GM21737 (cell line): ENCODE measurements around the gene IRAK2.

Experiments
- ATAC-seq: cut with Tn5 transposase; IDR thresholded peaks from one replicate; pipeline ENCODE4 v1.9.1; 2021; ENCODE audit warnings: mild to moderate bottlenecking, moderate library complexity; ENCODE audit not compliant: unreplicated experiment

Gene IRAK2

DNA sequence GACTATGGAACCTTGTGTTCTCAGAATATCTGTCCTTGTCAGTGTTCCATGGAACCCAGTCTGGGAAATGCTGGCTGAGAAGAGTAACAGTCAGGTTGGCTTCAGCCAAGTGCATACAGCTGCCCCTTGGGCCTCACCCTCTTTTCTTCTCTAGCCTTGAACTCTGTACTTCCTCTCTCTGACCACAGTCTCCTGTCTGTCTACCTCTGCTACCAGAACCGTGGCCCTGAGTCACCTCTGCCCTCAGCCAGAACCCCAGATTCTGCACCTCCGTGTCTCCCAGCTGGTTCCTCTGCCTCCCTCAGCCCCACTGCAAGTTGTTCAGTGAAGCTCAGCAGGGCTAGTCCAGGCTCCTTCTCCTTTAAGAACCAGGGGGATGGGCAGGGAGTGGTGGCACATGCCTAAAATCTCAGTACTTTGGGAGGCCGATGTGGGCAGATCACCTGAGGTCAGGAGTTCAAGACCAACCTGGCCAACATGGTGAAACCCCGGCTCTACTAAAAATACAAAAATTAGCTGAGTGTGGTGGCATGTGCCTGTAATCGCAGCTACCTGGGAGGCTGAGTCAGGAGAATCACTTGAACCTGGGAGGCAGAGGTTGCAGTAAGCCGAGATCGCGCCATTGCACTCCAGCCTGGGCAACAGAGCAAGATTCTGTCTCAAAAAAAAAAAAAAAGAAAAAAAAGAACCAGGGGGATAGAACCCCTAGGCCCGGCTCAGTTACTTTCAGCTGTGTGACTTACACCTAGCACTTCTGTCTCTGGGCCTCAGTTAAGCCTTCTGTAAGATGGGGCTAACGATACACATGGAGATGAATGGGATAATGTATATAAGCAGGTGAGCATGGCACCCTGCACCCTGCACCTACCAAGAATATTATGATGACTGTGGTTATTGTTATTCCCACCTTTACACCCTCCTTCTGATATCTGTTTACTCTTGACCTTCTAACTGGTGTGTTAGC is 59.2 kb downstream of the IRAK2 start:
- ATAC-seq: peak; percentile 50

DNA sequence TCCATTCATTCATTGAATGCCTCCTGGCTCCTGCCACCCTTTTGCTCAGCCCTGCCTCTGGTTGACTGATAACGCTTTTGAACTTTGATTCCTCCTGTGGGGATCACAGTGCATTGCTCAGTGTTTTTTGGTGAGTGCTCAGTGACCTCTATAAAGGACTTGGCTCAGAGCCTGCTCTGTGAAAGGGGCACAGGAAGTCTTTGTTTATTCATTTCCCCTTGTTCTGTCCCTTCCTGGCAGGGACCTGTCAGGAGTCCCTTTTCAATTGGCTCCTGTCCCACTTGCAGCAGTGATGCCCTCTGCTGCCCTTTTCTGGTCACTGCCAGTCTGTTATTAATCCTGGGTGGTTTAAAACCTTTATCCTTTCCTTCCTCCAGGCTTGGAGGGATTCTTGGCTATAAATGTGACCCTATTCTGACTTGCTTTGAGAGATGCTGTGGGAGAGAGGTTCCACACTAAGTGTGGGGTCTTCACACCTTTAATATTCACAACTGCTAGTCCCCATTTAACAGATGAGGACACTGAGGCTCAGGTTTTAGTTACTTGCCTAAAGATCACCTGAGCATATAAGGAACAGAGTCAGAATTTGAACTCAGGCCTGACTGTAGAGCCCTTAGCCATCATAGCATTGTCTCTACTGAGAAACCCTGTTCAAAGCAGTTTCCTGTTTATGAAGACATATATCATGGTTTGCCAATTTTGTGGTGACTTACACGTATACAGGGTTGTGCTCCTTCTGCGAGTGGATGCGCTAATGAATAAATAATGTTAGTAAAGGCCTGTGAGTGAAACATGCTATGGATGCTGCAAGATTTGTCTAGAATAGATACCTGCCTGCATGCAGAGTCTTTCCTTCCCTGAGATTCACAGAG is 60.3 kb downstream of the IRAK2 start:
- peak; percentile 40 for ATAC-seq

DNA sequence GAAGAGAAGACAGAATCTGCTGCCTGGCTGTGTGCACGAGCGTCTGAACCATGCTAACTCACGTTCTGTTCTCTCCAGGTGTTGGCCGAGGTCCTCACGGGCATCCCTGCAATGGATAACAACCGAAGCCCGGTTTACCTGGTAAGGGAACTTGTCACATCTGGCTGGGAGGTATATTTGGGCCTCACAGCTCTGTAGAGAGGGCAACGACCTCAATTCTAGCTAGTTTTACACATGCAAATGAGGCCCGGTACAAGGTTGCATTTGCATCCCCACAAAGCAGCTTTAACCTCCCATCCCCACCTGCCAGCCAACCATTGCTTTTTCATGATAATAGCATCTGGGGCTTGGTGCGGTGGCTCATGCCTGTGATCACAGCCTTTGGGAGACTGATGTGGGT is 61.6 kb downstream of the IRAK2 start:
- no peak for ATAC-seq

DNA sequence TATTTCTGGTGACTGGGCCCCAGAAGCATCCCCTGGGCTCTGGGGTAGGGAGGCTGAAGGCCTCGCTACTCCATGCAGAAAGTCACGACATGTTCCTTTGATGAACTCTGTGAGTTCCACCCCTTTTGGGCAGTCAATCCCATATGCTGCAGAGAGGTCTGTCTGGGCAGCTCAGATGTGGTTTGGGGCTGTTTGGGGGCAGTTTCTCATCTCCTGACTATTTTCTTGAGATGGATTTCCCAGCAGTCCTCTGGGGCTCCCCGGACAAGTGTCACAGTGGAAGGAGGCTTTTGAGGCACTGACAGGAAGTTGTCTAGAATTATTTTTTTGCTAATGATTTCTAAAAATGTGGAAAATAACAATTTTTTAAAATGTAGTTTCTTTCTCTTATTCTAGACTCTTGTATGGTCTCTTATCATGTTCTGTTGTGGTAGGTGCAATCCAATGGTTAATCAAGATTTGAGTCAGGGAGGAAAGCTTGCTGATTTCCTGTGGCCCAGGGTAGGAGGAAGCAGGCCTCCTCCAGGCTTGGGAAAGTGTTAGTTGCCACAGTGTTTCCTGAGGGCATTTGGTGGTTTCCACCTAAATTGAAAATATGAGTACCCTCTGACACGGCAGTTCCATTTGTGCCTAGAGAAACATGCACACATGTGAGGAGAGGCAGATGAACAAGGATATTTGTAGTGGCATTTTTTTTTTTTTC is 63.7 kb downstream of the IRAK2 start:
- no peak for ATAC-seq

DNA sequence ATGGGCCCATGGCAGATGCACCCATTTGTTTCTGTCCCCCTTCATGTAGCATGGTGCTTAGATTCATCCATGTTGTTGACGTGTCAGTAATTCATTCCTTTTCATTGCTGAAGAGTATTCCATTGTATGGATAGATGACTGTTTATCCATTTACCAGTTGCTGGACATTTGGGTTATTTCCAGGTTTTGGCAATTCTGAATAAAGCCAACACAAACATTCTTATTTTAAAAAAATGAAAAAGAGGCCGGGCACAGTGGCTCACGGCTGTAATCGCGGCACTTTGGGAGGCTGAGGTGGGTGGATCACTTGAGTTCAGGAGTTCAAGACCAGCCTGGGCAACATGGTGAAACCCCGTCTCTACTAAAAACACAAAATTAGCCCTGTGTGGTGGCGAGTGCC is 64.9 kb downstream of the IRAK2 start:
- no peak for ATAC-seq

DNA sequence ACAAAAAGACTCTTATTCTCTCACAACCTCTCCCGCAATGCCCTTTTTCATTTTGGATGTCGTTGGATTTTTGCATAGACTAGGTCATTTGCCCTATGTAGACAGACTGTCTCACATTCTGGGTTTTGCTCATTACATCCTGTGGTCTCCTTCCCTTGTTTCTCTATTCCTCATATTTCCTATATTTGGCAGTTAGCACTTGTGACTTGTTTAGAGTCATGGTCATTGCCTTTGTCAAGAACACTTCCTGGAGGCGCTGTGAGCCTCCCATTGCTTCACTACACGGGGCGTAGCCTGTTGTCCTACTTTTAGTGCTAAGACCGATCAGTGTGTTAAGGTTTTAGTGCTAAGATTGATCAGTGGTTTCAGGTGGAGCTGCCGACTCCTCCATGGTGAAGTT is 67.4 kb downstream of the IRAK2 start:
- no peak for ATAC-seq

DNA sequence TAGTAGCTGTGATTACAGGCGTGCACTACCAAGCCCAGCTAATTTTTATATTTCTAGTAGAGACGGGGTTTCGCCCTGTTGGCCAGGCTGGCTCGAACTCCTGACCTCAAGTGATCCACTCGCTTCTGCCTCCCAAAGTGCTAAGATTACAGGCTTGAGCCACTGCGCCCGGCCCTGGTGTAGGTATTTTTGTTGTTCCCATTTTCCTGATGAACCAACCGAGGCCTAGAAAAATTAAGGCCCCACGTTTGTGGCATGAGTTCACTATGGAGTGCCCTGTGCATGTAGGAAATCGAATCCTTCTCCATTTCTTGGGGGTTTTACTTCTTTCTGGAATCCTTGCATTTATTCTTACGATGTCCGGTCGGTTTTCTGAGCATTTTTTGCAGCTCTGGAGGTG is 69.3 kb downstream of the IRAK2 start:
- ATAC-seq: no peak

DNA sequence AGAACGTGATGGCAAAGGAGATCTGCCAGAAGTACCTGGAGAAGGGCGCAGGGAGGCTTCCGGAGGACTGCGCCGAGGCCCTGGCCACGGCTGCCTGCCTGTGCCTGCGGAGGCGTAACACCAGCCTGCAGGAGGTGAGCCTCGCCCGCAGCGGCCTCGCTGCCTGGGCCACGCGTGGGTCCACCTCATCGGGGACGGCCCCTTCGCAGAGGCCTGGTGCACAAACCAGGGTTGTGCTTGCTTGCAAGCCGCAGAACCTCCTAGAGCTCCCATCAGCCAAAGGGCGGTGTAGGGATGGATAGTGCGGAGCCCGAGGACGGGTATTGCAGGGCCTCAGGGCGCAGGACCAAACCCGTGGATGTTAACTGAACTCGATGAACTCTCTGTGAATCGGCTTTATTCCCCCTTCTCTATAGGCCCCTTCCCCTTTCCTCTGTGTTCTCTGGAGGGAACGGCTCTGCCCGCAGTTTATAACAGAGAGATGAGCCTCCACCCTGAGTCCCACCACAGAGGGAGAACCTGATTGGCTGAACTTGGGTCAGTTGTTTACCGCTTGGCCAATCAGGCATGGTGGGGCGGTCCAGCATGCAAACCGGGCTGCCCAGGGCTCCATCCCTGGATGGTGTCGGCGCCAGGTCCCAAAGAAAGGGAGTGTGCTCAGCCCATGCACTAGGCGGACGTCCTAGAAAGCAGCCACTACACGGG is 70.0 kb downstream of the IRAK2 start:
- ATAC-seq: no peak

DNA sequence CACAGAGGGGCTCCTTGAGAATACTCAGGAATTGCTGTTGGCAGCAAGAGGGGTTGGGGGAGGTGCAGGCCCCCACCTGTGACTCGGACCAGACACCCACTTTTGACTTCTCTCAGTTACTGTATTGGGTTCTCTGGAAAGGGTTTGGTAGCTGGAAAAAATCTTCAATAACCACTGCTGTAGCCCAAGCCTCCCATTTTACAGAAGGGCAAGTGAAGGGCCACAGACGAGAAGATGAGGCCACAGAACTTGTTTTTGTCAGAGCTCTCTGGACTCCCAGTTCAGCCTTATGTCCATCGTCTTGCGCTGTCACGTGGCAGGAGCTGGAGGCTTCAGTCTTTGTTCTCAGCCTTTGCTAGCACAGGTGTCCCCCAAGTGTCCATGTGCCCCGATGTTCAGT is 70.8 kb downstream of the IRAK2 start:
- no peak for ATAC-seq

DNA sequence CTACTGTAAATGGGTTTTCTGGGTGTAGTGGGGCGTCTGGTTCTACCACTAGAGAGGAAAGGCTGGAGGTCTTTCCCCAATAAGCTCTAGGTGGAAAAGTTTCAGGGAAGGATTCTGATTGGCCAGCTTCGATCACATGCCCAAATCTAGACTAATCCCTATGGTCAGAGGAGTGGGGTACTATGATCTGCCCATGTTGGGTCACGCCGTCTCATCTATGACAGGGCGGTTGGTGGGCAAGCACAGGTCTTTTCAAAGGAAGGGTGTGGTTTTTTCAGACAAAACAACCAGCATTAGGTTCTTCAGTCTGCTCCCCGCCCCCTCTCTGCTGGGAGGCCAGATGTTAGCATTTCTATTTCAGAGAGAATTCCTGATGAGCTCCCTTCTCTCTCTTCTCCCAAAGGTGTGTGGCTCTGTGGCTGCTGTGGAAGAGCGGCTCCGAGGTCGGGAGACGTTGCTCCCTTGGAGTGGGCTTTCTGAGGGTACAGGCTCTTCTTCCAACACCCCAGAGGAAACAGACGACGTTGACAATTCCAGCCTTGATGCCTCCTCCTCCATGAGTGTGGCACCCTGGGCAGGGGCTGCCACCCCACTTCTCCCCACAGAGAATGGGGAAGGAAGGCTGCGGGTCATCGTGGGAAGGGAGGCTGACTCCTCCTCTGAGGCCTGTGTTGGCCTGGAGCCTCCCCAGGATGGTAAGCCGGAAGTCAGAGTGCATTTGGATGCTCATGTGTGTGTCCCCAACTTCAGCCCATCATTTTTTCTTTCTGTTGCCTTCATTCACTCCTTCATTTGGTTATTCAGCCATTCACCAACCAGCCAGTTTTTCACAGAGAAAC is 73.8 kb downstream of the IRAK2 start:
- ATAC-seq: no peak

DNA sequence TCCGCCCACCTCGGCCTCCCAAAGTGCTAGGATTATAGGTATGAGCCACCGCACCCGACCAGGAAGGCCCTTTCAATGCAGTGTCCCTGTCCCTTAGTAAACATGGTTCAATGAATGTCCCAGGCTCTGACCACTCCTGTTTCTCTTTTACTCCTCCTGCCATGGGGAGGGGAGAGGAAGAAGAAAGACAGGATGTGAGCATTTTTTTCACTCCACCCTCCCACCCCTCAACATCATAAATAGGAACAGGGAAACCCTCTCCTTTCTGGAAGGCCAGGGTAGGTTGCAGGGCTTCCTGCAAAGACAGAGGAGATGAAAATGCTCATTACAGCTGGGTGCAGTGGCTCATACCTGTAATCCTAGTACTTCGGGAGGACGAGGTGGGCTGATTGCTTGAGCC is 76.1 kb downstream of the IRAK2 start:
- ATAC-seq: no peak

DNA sequence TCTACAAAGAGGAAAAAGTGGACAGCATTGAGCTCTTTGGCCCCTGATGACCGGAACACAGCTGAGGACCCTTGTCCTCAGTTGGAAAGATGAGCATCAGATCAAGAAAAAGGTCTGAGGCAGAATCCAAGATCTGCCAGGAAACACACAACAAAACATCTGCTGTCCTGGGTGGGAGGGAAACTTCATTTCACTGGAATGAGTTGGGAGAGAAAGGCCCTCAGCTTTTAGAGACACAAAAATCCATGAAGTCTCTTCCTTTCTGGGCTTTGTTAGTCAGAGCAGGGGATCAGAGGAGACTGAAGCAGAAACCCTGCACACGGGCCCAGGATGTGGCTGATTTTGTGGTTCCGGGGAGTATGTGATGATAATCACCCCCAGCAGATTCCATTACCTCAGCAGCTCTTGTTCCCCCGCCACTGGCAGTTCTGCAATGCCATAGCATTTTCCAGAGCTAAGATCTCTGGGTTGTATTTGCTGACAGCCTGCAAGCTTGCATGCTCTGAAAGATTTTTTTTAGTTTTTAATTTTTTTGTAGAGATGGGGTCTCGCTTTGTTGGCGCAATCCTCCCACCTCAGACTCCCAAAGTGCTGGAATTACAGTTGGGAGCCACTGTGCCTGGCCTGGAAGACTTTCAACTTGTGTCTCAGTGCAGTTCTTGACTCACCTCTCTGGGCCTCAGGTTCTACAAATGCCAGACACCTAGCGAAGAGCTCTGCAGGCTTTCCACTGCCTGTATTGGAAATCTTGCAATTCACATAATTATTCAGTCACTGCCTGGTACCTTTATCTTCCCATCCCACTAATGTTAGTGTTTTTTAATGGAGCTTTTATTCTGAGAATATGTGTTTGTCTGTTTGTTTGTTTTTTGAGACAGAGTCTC is 77.7 kb downstream of the IRAK2 start:
- no peak for ATAC-seq

DNA sequence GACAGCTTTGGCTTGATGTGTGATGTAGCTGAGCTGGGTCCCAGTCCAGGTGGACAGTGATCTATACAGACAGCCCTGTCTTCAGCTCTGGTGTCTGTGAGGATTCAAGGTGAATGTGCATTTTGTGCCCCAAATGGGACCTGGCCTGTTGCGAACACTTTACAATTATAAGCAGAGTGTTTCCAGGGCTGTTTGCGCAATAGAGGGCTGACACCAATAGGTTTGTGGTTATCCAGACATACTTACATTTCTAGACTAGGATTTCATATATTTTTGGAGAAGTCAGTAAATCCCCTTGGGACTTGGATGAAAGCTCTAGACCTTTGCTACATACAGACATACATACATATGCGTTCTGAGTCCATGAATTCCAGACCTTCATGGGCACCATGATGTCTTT is 79.3 kb downstream of the IRAK2 start:
- ATAC-seq: no peak

DNA sequence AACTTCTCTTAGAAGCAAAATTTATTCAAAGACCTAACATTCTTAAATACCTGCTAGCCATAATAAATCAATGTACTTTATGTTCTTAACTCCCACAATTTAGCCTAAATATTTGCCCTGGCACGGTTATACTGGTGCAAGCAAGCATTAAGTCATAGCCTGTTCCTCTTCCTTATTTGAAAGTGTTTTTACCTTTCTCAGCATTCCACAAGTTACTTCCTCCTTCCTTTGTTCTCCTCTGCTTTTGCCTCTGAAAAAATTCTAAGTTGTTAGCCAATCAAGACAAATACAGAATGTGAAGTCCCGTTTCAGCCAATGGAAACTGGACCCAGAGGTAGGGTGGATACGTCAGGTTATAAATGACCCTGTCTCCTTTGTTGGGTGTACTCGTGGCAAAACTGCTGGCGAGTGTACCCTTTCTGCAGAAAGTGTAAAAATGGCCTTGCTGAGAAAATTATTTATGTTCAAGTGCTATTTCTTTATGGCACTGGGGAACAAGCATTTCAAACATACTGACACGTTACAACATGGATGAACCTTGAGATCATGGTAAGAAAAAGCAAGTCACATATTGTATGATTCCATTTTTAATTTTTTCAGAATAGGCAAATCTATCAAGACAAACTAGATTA is 80.5 kb downstream of the IRAK2 start:
- no peak for ATAC-seq

DNA sequence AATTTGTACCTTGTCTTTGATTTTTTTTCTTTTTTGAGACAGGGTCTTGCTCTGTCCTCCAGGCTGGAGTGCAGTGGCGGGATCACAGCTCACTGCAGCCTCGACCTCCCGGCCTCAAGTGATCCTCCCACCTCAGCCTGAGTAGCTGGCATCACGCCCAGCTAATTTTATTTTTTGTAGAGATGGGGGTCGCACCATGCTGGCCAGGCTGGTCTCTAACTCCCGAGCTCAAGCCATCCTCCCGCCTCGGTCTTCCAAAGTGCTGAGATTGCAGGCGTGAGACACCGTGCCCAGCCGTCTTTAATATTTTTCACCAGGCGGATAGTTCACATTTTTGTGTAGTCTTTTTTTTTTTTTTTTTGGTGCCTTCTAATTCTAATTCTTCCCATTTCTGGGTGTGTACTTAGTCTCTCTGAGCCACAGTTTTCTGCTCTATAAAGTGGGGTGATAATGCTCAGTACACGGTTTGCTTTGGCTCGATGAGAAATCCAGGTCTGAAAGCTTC is 83.0 kb downstream of the IRAK2 start:
- ATAC-seq: no peak

DNA sequence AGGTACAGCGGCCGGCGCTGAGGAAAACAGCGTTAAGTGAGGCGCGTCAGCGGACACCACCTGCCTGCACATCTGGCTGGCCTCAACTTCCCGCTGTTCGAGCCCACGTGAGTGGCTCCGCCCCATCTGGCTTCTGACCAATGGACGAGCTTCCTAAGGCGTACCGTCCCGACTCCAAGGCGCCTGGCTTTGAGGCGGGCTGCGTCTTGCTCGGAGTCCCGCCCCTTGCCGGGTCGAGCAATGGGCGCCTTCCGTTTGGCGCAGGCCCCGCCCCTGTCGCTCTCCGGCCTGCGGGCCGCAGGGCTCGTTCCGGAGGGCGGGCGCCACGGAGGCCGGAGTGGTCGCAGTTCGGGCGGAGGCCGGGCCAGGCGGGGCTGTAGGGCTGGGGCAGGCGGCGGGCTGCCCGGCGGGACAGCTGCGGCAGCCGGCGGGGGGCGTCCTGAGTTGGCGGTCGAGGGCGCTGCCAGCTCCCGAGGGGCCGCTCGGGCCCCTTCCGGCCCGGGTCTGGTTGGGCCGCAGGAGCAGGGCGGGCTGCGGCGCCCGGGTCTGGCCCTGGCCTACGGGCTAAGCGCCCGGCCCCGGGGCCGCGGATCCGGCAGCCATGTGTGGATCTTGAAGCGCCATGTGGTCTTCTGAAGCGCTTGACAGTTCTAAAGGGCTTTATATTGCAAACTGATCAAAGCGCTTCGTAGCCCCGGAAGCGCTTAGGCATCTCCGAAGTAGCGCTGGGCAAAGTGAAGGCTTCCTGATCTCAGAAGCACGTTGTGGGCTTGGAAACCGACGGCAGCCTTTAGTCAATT is 83.7 kb downstream of the IRAK2 start, which contains the start of gene TATDN2:
Gene TATDN2, plus strand, starts transcription at position 276 of the 800 bp plus-strand sequence. CDS start 742 bp downstream, outside the sequence.
- peak; percentile 96 for ATAC-seq
